NCI-H69 (cell line): ENCODE data around the gene CERS2.

ENCODE experiments used
- DNase-seq: peaks from one replicate; lab custom pipeline; 2025; lab: John Stamatoyannopoulos, UW

The CERS2 gene

GRCh38 chr1:150974580-150975478, at the start of gene CERS2:
Gene CERS2 (minus strand): TSS chr1:150974835. CDS start chr1:150969090, 5,745 bp downstream.
- peak; percentile 92 for DNase-seq

- no peak for DNase-seq
Observed at GRCh38 chr1:151013518-151013917, 38.9 kb upstream of the CERS2 start.

- no peak for DNase-seq
Observed at GRCh38 chr1:151012684-151013471, 38.2 kb upstream of the CERS2 start.

- DNase-seq, result peak; percentile 23
Observed at GRCh38 chr1:151011154-151011850, 36.7 kb upstream of the CERS2 start.

GRCh38 chr1:151010346-151010726, 35.7 kb upstream of the CERS2 start:
- no peak for DNase-seq

GRCh38 chr1:151009674-151010345, 35.2 kb upstream of the CERS2 start:
- DNase-seq, result no peak

- DNase-seq, result no peak
Observed at GRCh38 chr1:151009206-151009587, 34.6 kb upstream of the CERS2 start.

- DNase-seq, result peak; percentile 98
Observed at GRCh38 chr1:151008244-151009205, 33.9 kb upstream of the CERS2 start, which contains the start of gene PRUNE1. Gene PRUNE1 (plus strand): TSS chr1:151008449. CDS start chr1:151008633, 184 bp downstream.

GRCh38 chr1:151007853-151008243, 33.2 kb upstream of the CERS2 start:
- DNase-seq, result peak; percentile 38

GRCh38 chr1:151006327-151007052, 31.9 kb upstream of the CERS2 start, which contains the start of gene MINDY1:
Gene MINDY1 (minus strand): TSS chr1:151006902. CDS start chr1:151002617, 4,285 bp downstream.
- DNase-seq, result peak; percentile 93

GRCh38 chr1:151005729-151006319, 31.2 kb upstream of the CERS2 start:
- DNase-seq, result peak; percentile 55

- DNase-seq, result no peak
Observed at GRCh38 chr1:151003180-151003579, 28.5 kb upstream of the CERS2 start.

- no peak for DNase-seq
Observed at GRCh38 chr1:151002611-151003010, 28.0 kb upstream of the CERS2 start.

- DNase-seq, result no peak
Observed at GRCh38 chr1:151002051-151002450, 27.4 kb upstream of the CERS2 start.

- no peak for DNase-seq
Observed at GRCh38 chr1:151001602-151002001, 27.0 kb upstream of the CERS2 start.

- DNase-seq, result no peak
Observed at GRCh38 chr1:151000408-151000807, 25.8 kb upstream of the CERS2 start.

- DNase-seq, result no peak
Observed at GRCh38 chr1:150999926-151000325, 25.3 kb upstream of the CERS2 start.

GRCh38 chr1:150999051-150999674, 24.5 kb upstream of the CERS2 start:
- DNase-seq, result no peak

GRCh38 chr1:150997949-150998348, 23.3 kb upstream of the CERS2 start:
- DNase-seq, result no peak
